ENCODE measurements around the gene CASP7. TPM values are rescaled to one million over a fixed set of nuclear protein-coding genes. Genes with fewer than 3 reads are reported as not detected.
"Not testable (repeated sequence)": the region's sequence is repeated elsewhere in the genome, so short reads cannot be mapped to it uniquely, and the experiment has no call there.

CASP7 gene
- polyA plus RNA-seq (ENCODE audit: insufficient read length), result 14.0 TPM

- DNase-seq (ENCODE audit: low read depth), result peak; percentile 32
Measured at GRCh38 chr10:113679463-113680189, at the start of gene CASP7. Gene CASP7, plus strand, starts transcription at chr10:113679912. Its CDS starts 17,582 bp downstream, at chr10:113697494.

- no peak for DNase-seq (ENCODE audit: low read depth)
Measured at GRCh38 chr10:113630929-113631533, 48.7 kb upstream of the CASP7 start.

- DNase-seq (ENCODE audit: low read depth), result no peak
Measured at GRCh38 chr10:113631684-113632367, 47.9 kb upstream of the CASP7 start.

- no peak for DNase-seq (ENCODE audit: low read depth)
Measured at GRCh38 chr10:113639966-113640365, 39.7 kb upstream of the CASP7 start.

GRCh38 chr10:113641702-113642101 lies 38.0 kb upstream of the CASP7 start:
- DNase-seq (ENCODE audit: low read depth), result no peak

- DNase-seq (ENCODE audit: low read depth), result no peak
Measured at GRCh38 chr10:113643183-113643582, 36.5 kb upstream of the CASP7 start.

- no peak for DNase-seq (ENCODE audit: low read depth)
Measured at GRCh38 chr10:113644185-113645120, 35.3 kb upstream of the CASP7 start.

- no peak for DNase-seq (ENCODE audit: low read depth)
Measured at GRCh38 chr10:113646336-113647201, 33.1 kb upstream of the CASP7 start.

- DNase-seq (ENCODE audit: low read depth), result no peak
Measured at GRCh38 chr10:113647812-113648211, 31.9 kb upstream of the CASP7 start.

- DNase-seq (ENCODE audit: low read depth), result no peak
Measured at GRCh38 chr10:113648478-113648877, 31.2 kb upstream of the CASP7 start.

- DNase-seq (ENCODE audit: low read depth), result no peak
Measured at GRCh38 chr10:113650172-113650571, 29.5 kb upstream of the CASP7 start.

- DNase-seq (ENCODE audit: low read depth), result no peak
Measured at GRCh38 chr10:113651021-113651420, 28.7 kb upstream of the CASP7 start.

GRCh38 chr10:113651898-113652297 lies 27.8 kb upstream of the CASP7 start:
- no peak for DNase-seq (ENCODE audit: low read depth)

- DNase-seq (ENCODE audit: low read depth), result not testable (repeated sequence)
Measured at GRCh38 chr10:113652456-113652855, 27.3 kb upstream of the CASP7 start.

- DNase-seq (ENCODE audit: low read depth), result no peak
Measured at GRCh38 chr10:113656896-113657295, 22.8 kb upstream of the CASP7 start.

GRCh38 chr10:113657544-113657943 lies 22.2 kb upstream of the CASP7 start:
- DNase-seq (ENCODE audit: low read depth), result no peak

- DNase-seq (ENCODE audit: low read depth), result no peak
Measured at GRCh38 chr10:113661332-113661731, 18.4 kb upstream of the CASP7 start.

GRCh38 chr10:113663142-113663541 lies 16.6 kb upstream of the CASP7 start:
- DNase-seq (ENCODE audit: low read depth), result no peak

- no peak for DNase-seq (ENCODE audit: low read depth)
Measured at GRCh38 chr10:113663908-113664307, 15.8 kb upstream of the CASP7 start, which contains the start of gene NRAP. Gene NRAP, minus strand, starts transcription at chr10:113664041. Its CDS starts 159 bp downstream, at chr10:113663882.

GRCh38 chr10:113665352-113665751 lies 14.4 kb upstream of the CASP7 start:
- no peak for DNase-seq (ENCODE audit: low read depth)
